Measurements from ENCODE around the gene CHRNB2.
A peak's percentile ranks its signal among the peaks of the same experiment; 100 is the strongest.

CHRNB2 gene

DNA sequence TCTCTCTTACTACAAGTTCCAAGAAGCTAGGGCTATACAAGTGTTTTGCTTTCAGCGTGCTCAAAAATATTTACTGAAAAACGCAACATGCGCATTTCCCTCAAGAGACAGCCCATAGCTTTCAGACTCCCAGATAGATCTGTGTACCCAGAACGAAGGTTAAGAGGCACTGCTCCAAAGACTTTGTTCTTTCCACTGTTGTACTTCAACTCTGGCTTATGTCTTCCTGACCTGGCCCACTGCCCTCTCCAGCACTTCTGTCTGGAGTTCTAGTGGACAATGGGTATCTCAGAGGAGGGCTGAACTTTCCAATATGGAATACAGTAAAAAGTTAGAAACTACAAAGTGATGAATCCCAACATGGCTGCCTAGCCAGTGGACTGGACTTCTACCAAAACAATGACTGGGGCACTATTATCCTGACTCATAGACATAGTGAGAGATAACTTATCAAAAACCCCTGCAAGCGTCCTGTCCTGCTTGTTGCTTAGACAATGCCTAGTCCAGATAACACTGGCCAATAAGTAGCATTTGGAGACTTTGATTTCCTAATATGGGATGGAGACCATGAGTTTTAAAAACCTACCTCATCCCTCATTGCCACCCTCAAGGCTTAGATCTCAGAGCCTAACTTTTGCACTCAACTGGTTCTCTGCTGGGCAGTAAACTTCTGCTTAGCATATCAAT lies 49.2 kb downstream of the CHRNB2 start:
- Histone ChIP-seq H3K27me3 (no peaks in the 10 kb centered on the region), H4K20me1 (peaks cover 60 to 94% (median 83%) of the 10 kb centered on the region in 11 experiments; a peak in 21 of 22 replicates), H3K36me3 (peaks cover under 1 to 37% (median 22%) of the 10 kb centered on the region in 11 experiments; a peak in 15 of 22 replicates), H3K9me3 (replicated peaks in 1 of 11) (no peaks in the 10 kb centered on the region), H3K4me1 (peaks cover 22 to 41% (median 33%) of the 10 kb centered on the region in 10 experiments), H3K4me2 (no peak overlapping the region), H3K27ac (no peak overlapping the region), H3K4me3 (no peak overlapping the region), H3K9ac (no peak overlapping the region)
- no peak for TF ChIP-seq Cebpa-rat (IDR thresholded peaks at IDR 0.05)

DNA sequence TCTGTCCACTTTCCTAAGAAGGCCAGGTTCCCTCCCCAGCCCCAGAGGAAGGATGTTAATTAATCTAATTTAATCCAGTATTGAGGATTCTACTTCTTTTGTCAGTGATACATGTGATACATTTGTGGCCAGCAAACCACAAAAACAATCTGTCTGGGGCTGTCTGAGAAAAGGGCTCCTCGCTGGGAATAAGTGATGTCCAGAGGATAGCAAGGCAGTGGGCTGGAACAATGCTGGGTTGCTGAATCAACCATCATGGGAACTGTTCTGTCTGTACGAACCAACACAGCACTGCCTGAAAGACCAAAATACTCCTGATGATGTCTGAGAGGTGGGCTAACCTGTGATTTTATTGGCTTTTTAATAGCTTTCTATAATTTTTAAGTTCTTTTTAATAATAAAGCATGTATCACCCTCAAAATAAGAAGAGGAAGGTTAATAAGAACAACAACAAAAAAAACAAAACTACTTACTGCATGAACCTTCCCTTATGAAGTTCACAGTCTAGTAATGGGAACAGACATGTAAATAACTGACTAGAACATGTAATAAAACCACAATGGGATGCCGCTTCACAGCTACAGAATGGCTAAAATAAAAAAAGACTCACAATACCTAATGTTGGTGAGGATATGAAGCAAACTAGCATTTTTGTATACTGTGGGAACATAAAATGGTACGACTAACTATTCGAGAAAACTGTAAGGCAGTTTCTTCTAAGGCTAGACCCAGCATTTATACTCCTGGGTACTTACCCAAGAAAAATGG lies 51.8 kb downstream of the CHRNB2 start:
- Histone ChIP-seq H3K36me3 (peaks cover 13 to 59% (median 37%) of the 10 kb centered on the region in 11 experiments; a peak in 21 of 22 replicates), H3K9me3 (replicated peaks in 1 of 11) (no peaks in the 10 kb centered on the region), H3K27ac (peak overlapping the region in 4 of 11 experiments; percentile 2 to 27 (median 20); a peak in 3 of 22 replicates), H3K27me3 (no peaks in the 10 kb centered on the region), H3K9ac (peak overlapping the region in 1 of 11 experiments; percentile 46; a peak in 3 of 22 replicates), H3K4me3 (no peak overlapping the region), H4K20me1 (peaks cover 71 to 94% (median 91%) of the 10 kb centered on the region in 11 experiments; a peak in 21 of 22 replicates), H3K4me2 (peak overlapping the region; percentile 18 to 61 (median 36); a peak in 20 of 22 replicates), H3K4me1 (peaks cover 15 to 57% (median 44%) of the 10 kb centered on the region in 10 experiments)
- no peak for TF ChIP-seq Cebpa-rat (IDR thresholded peaks at IDR 0.05)

DNA sequence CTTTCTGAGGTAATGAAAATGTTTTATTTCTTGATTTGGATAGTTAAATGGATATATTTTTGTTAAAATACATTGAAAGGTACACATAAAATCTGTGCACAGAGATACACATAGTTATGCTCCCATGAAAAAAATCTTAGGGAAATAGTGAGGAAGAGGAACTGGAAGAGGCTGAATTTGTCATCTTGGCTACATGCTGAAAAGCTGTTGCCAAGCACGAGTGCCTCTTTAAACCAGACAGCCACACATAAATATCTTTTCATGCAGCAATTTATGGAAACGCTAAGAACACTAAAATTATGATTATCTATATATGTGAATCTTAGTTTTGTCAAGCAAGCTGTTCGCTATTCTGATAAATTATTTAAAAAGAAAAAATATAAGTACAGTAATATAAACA lies 53.2 kb downstream of the CHRNB2 start:
- Histone ChIP-seq H3K4me3 (no peak overlapping the region), H3K27ac (no peak overlapping the region), H3K27me3 (no peaks in the 10 kb centered on the region), H3K36me3 (peaks cover 13 to 68% (median 46%) of the 10 kb centered on the region in 11 experiments; a peak in 21 of 22 replicates), H3K9me3 (replicated peaks in 1 of 11) (no peaks in the 10 kb centered on the region), H3K4me1 (peaks cover 15 to 70% (median 46%) of the 10 kb centered on the region in 10 experiments), H3K4me2 (peak overlapping the region in 2 of 11 experiments; percentile 36 to 61; a peak in 4 of 22 replicates), H4K20me1 (peaks cover 59 to 94% (median 90%) of the 10 kb centered on the region in 11 experiments; a peak in 21 of 22 replicates), H3K9ac (no peak overlapping the region)
- TF ChIP-seq Cebpa-rat (IDR thresholded peaks at IDR 0.05): no peak

DNA sequence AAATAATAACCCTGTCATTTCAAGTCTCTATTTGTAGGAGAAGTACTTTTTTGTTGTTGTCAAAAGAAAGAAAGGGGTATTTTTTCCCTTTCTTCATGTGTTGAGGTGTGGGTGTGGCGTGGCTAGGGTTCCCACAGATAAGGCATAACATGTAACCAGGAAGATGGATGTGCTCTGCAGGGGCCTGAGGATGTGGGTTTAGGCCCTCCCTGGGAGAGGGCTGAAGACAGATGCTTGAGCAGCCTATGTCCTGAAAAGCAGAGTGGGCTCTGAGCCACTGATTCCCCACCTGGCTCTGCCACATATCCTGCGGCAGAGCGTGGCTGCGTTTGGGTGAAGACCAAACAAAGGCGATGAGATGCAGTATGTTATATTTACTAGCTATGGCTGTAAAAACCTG lies 54.3 kb downstream of the CHRNB2 start:
- Histone ChIP-seq H3K4me2 (peak overlapping the region in 4 of 11 experiments; percentile 4 to 13 (median 9); a peak in 2 of 22 replicates), H3K27me3 (no peaks in the 10 kb centered on the region), H3K4me3 (no peak overlapping the region), H4K20me1 (peaks cover 47 to 94% (median 88%) of the 10 kb centered on the region in 11 experiments; a peak in 21 of 22 replicates), H3K9ac (no peak overlapping the region), H3K4me1 (peaks cover 26 to 81% (median 56%) of the 10 kb centered on the region in 10 experiments), H3K9me3 (replicated peaks in 1 of 11) (no peaks in the 10 kb centered on the region), H3K27ac (no peak overlapping the region), H3K36me3 (peaks cover 13 to 68% (median 45%) of the 10 kb centered on the region in 11 experiments; a peak in 21 of 22 replicates)
- no peak for TF ChIP-seq Cebpa-rat (IDR thresholded peaks at IDR 0.05)

DNA sequence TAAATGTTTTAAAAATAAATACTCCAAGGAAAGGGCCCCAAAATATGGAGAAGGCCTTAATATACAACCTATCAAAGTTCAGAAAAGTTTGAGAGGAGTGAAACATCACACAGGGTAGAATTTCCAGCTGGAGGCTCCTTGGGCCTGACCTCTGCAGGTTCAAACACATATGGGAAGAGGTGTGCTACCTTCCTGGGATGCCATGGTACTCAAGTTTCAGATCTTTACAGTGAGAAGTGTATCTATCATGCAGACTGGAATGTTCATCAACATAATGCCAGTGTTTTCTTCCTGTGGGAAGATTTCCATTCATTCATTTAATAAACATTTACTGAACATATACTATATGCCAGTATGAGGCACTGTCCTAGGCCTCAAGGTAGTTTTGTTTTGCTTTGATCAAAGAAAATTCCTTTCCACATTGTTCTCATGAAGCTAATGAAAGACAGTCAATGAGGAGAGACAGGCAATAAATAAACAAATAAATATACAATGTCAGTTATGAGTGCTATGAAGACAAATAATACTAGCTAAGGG lies 55.0 kb downstream of the CHRNB2 start:
- Histone ChIP-seq H3K9ac (no peak overlapping the region), H3K4me1 (peaks cover 26 to 82% (median 56%) of the 10 kb centered on the region in 10 experiments), H3K27ac (no peak overlapping the region), H4K20me1 (peaks cover 42 to 90% (median 83%) of the 10 kb centered on the region in 11 experiments; a peak in 21 of 22 replicates), H3K4me2 (peak overlapping the region in 6 of 11 experiments; percentile 7 to 76 (median 32); a peak in 4 of 22 replicates), H3K9me3 (replicated peaks in 1 of 11) (no peaks in the 10 kb centered on the region), H3K4me3 (no peak overlapping the region), H3K27me3 (no peaks in the 10 kb centered on the region), H3K36me3 (peaks cover 13 to 68% (median 45%) of the 10 kb centered on the region in 11 experiments; a peak in 21 of 22 replicates)
- no peak for TF ChIP-seq Cebpa-rat (IDR thresholded peaks at IDR 0.05)

DNA sequence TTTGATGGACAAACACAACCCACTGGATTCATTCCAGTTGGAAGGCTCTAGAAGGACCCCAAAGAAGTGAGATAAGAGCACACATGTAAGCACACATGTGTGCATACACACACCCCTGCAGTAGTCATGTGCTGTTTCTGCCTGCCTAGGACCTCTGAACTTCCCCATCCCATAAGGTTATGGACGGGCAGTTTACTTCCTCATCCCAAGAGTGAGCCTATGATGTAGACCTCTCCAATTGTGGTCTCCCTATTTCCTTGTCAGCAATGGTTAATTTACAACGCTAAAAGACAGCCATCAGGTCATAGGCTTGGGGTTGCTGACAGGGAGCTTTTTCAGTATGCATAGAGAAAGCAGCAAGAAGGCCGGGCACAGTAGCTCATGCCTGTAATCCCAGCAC lies 55.8 kb downstream of the CHRNB2 start:
- TF ChIP-seq Cebpa-rat (IDR thresholded peaks at IDR 0.05): no peak
- Histone ChIP-seq H3K4me3 (no peak overlapping the region), H3K27me3 (no peaks in the 10 kb centered on the region), H3K36me3 (peaks cover 11 to 66% (median 44%) of the 10 kb centered on the region in 11 experiments; a peak in 21 of 22 replicates), H3K9ac (no peak overlapping the region), H4K20me1 (peaks cover 39 to 85% (median 80%) of the 10 kb centered on the region in 11 experiments; a peak in 21 of 22 replicates), H3K4me2 (peak overlapping the region in 7 of 11 experiments; percentile 1 to 76 (median 44); a peak in 10 of 22 replicates), H3K27ac (peak overlapping the region in 1 of 11 experiments; percentile 21; a peak in 1 of 22 replicates), H3K4me1 (peaks cover 26 to 86% (median 56%) of the 10 kb centered on the region in 10 experiments), H3K9me3 (replicated peaks in 1 of 11) (no peaks in the 10 kb centered on the region)

DNA sequence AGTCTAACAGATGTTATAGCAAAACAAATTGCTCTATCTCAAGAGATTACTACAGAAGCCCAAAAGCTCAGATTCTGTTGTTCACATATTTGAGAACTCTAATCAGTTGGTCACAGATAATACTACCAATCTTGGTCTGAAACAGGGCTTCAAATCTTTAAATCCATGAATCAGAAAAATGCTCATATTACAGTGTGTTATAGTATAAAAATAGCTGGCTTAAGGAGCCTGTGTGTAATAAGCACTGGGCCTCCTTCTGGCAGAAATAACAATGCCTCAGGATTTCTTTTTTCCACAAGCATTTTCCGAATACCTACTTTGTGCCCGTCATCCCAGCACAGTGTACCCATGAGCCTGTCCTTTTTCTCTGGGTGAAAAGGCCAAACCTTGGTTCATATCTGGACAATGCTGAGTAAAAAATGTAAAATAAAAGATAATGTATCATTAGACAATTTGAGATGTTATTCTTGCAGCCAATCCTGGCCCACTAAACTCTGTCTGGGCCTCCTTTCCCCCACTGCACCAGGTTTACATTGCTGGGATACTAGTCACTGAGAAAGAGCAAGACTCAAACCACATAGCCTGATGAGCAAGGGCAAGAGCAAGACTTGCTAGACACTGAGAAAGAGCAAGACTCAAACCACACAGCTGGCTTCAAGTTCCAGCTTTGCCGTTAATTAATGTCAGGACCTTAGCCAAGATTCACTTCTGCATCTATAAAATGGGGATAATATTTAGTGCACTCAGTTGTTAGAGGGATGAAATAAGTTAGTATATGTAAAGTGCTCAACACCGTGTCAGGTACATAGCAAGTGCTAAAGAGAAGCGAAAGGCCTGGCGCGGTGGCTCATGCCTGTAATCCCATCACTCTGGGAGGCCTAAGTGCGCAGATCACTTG lies 57.4 kb downstream of the CHRNB2 start:
- peaks cover 23 to 69% (median 64%) of the 10 kb centered on the region in 11 experiments; a peak in 20 of 22 replicates for H4K20me1 ChIP-seq
- H3K4me3 ChIP-seq: no peak overlapping the region
- peaks cover 14 to 78% (median 45%) of the 10 kb centered on the region in 10 experiments for H3K4me1 ChIP-seq
- H3K36me3 ChIP-seq: peaks cover 5 to 50% (median 34%) of the 10 kb centered on the region in 11 experiments; a peak in 19 of 22 replicates
- no peaks in the 10 kb centered on the region for H3K27me3 ChIP-seq
- H3K4me2 ChIP-seq: peak overlapping the region in 5 of 11 experiments; percentile 12 to 93 (median 36); a peak in 8 of 22 replicates
- peak overlapping the region in 1 of 11 experiments; percentile 30; a peak in 2 of 22 replicates for H3K9ac ChIP-seq
- no peak for TF ChIP-seq Cebpa-rat (IDR thresholded peaks at IDR 0.05)
- peaks cover 0 to 15% (median 11%) of the 10 kb centered on the region in 11 experiments; a peak in 15 of 22 replicates for H3K9me3 ChIP-seq (replicated peaks in 1 of 11)
- H3K27ac ChIP-seq: no peak overlapping the region

Data from BLaER1 treated with 17β-estradiol and CSF1 and Interleukin-3, amounts not matched to agents 10 nM and 100 nM (cell line).